Ishikawa (cell line): ENCODE data around the gene C15orf39.

Source experiments
- CEBPB ChIP-seq: IDR thresholded peaks from 2 replicates; pipeline ENCODE4 v1.6.1; 2012
- EGR1 ChIP-seq: IDR thresholded peaks from 2 replicates; pipeline ENCODE4 v1.6.1; 2012
- EP300 ChIP-seq: IDR thresholded peaks from 2 replicates; pipeline ENCODE4 v1.6.1; 2012; ENCODE audit warnings: borderline replicate concordance
- FOXM1 ChIP-seq: IDR thresholded peaks from 2 replicates; pipeline ENCODE4 v1.6.1; 2012; ENCODE audit warnings: low read depth, borderline replicate concordance
- RAD21 ChIP-seq: IDR thresholded peaks from 2 replicates; pipeline ENCODE4 v1.6.1; 2012; ENCODE audit warnings: low read depth
- TAF1 ChIP-seq: IDR thresholded peaks from 2 replicates; pipeline ENCODE4 v1.6.1; 2012; ENCODE audit warnings: low read depth, mild to moderate bottlenecking
- TCF12 ChIP-seq: IDR thresholded peaks from 2 replicates; pipeline ENCODE4 v1.6.1; 2012; ENCODE audit warnings: low read depth
- TEAD4 ChIP-seq: IDR thresholded peaks from 2 replicates; pipeline ENCODE4 v1.6.1; 2012
- TF ChIP-seq, protein P1 (sequence below): IDR thresholded peaks from 2 replicates; pipeline ENCODE4 v1.6.1; 2012

DNA sequence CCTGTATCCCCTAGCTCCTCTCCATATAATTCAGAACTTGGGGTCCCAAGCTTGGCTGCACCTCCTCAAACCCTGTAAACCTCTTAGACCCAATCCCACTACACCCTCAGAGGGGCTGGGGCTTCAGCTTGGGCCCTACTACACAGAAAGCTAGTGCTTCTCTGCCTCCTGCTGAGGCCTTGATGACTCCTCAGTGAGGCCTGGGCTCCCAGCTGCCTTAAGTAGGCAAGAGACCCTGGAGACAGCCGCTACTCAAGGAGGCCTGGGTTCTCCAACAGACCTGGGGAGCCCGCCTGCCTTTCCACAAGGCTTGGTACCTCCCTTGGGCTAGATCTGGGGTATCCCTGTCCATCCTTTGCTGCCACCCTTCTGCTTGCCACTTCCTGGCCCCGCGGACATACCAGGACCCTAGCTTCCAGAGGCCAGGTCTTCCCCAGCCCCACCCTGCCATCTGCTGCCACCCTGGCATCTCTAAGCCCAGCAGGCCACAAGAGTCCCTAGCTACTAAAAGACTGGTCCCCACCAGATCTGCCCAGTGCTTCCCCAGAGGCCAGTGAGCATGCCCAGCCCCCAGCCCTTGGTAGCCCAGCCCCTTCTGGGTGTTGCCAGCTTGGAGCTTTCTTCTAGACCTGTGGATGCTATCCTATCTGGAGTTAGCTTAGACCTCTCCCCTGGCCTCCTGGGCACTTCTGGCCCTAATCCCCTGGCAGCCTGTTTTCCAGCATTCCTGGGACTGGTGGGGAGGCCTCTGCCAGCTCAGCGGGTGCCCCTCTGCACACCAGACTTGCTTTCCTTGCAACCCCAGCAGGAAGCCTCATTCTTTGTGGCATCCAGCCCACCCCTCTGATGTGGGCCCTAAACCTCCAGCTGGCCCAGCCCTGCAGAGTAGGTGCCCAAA, 13.7 kb downstream of the C15orf39 start:
- TF ChIP-seq TEAD4: peak; percentile 95
- peak; percentile 31; the same call in 1 of the 2 replicates for TF ChIP-seq CEBPB
- TF ChIP-seq FOXM1: peak; percentile 61
- no peak for TF ChIP-seq TAF1
- TF ChIP-seq EP300: peak; percentile 75
- peak; percentile 43; the same call in 1 of the 2 replicates for TF ChIP-seq RAD21
- TF ChIP-seq, protein P1, sequence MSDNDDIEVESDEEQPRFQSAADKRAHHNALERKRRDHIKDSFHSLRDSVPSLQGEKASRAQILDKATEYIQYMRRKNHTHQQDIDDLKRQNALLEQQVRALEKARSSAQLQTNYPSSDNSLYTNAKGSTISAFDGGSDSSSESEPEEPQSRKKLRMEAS: peak; percentile 62
- TF ChIP-seq TCF12: peak; percentile 91
- no peak for TF ChIP-seq EGR1
